ENCODE results near the gene ZNF280B. TPM values are rescaled to one million over a fixed set of nuclear protein-coding genes. Genes with fewer than 3 reads are reported as not detected.

ZNF280B gene
- total and polyA plus RNA-seq, 2 experiments from 2014 or later: 5.5 to 6.7 TPM

- Histone ChIP-seq H3K4me2 (no peak overlapping the region), H3K4me3 (no peak overlapping the region), H3K79me2 (replicated peaks; ENCODE audit: insufficient read depth) (no peaks in the 10 kb centered on the region), H3K27ac (ENCODE audit: low read depth) (no peak overlapping the region), H3K36me3 (ENCODE audit: insufficient read depth) (no peaks in the 10 kb centered on the region), H3F3A (replicated peaks; ENCODE audit: low read depth) (no peaks in the 10 kb centered on the region), H4K20me1 (replicated peaks; ENCODE audit: insufficient read depth) (no peaks in the 10 kb centered on the region), H2AFZ (no peak overlapping the region), H3K4me1 (ENCODE audit: insufficient read depth) (no peaks in the 10 kb centered on the region), H3K9me2 (ENCODE audit: insufficient read depth) (no peaks in the 10 kb centered on the region), H3K27me3 (ENCODE audit: insufficient read depth) (peaks cover 100% of the 10 kb centered on the region)
- H3K4me3 Mint-ChIP-seq: no peak overlapping the region
- ATAC-seq: no peak
- DNase-seq (ENCODE audit: low spot score): no peak
- H3K36me3 Mint-ChIP-seq (ENCODE audit: low read depth): peaks cover 17% of the 10 kb centered on the region
- TF ChIP-seq CREB1 (CRISPR knock-in tag; IDR thresholded peaks at IDR 0.05; ENCODE audit: low read depth) (no peak), CTCF (conservative IDR thresholded peaks at IDR 0.05; ENCODE audit: low read depth in 2 of 2) (no peak)
- H3K27ac Mint-ChIP-seq: no peak overlapping the region
- peaks cover 53% of the 10 kb centered on the region for H3K9me3 Mint-ChIP-seq
- peaks cover 99% of the 10 kb centered on the region for H3K27me3 Mint-ChIP-seq (ENCODE audit: insufficient read depth, low read depth, poor library complexity)
- H3K4me1 Mint-ChIP-seq: no peaks in the 10 kb centered on the region
These were observed 56.3 kb downstream of the ZNF280B start for GRCh38 chr22:22452211-22452610.

- no peak overlapping the region for H3K4me3 Mint-ChIP-seq
- H3K4me1 Mint-ChIP-seq: no peaks in the 10 kb centered on the region
- Histone ChIP-seq H2AFZ (no peak overlapping the region), H3K4me2 (no peak overlapping the region), H3K36me3 (ENCODE audit: insufficient read depth) (no peaks in the 10 kb centered on the region), H3K9me2 (ENCODE audit: insufficient read depth) (no peaks in the 10 kb centered on the region), H3K4me3 (no peak overlapping the region), H3K27ac (ENCODE audit: low read depth) (no peak overlapping the region), H3F3A (replicated peaks; ENCODE audit: low read depth) (no peaks in the 10 kb centered on the region), H3K79me2 (replicated peaks; ENCODE audit: insufficient read depth) (no peaks in the 10 kb centered on the region), H3K27me3 (ENCODE audit: insufficient read depth) (peaks cover 100% of the 10 kb centered on the region), H4K20me1 (replicated peaks; ENCODE audit: insufficient read depth) (no peaks in the 10 kb centered on the region), H3K4me1 (ENCODE audit: insufficient read depth) (no peaks in the 10 kb centered on the region)
- peaks cover 98% of the 10 kb centered on the region for H3K27me3 Mint-ChIP-seq (ENCODE audit: insufficient read depth, low read depth, poor library complexity)
- H3K27ac Mint-ChIP-seq: no peak overlapping the region
- H3K36me3 Mint-ChIP-seq (ENCODE audit: low read depth): peaks cover 17% of the 10 kb centered on the region
- ATAC-seq (no peak), DNase-seq (ENCODE audit: low spot score) (no peak)
- peaks cover 35% of the 10 kb centered on the region for H3K9me3 Mint-ChIP-seq
- TF ChIP-seq EZH2 (IDR thresholded peaks at IDR 0.05; ENCODE audit: low read depth, unreplicated experiment): no peak
These were observed 58.2 kb downstream of the ZNF280B start for GRCh38 chr22:22450343-22450839.

- Mint-ChIP-seq H3K36me3 (ENCODE audit: low read depth) (peaks cover 17% of the 10 kb centered on the region), H3K9me3 (peaks cover 29% of the 10 kb centered on the region), H3K27me3 (ENCODE audit: insufficient read depth, low read depth, poor library complexity) (peaks cover 98% of the 10 kb centered on the region), H3K4me1 (no peaks in the 10 kb centered on the region), H3K27ac (no peak overlapping the region), H3K4me3 (no peak overlapping the region)
- Histone ChIP-seq H3K27ac (ENCODE audit: low read depth) (no peak overlapping the region), H3K9me2 (ENCODE audit: insufficient read depth) (no peaks in the 10 kb centered on the region), H3K4me1 (ENCODE audit: insufficient read depth) (no peaks in the 10 kb centered on the region), H3K4me2 (no peak overlapping the region), H3F3A (replicated peaks; ENCODE audit: low read depth) (no peaks in the 10 kb centered on the region), H3K36me3 (ENCODE audit: insufficient read depth) (no peaks in the 10 kb centered on the region), H2AFZ (no peak overlapping the region), H3K79me2 (replicated peaks; ENCODE audit: insufficient read depth) (no peaks in the 10 kb centered on the region), H4K20me1 (replicated peaks; ENCODE audit: insufficient read depth) (no peaks in the 10 kb centered on the region), H3K4me3 (no peak overlapping the region), H3K27me3 (ENCODE audit: insufficient read depth) (peaks cover 100% of the 10 kb centered on the region)
- ATAC-seq: no peak
- no peak for DNase-seq (ENCODE audit: low spot score)
- TF ChIP-seq POLR2AphosphoS5 (IDR thresholded peaks at IDR 0.05; ENCODE audit: low read depth) (no peak), STAT1 (IDR thresholded peaks at IDR 0.05; ENCODE audit: unreplicated experiment) (no peak), ZNF114 (CRISPR knock-in tag; IDR thresholded peaks at IDR 0.05) (no peak), CTCF (conservative IDR thresholded peaks at IDR 0.05; ENCODE audit: low read depth in 2 of 2) (no peak), EZH2phosphoT487 (IDR thresholded peaks at IDR 0.05; ENCODE audit: unreplicated experiment) (no peak), NANOG (IDR thresholded peaks at IDR 0.05; ENCODE audit: borderline replicate concordance) (no peak), CREB1 (CRISPR knock-in tag; IDR thresholded peaks at IDR 0.05; ENCODE audit: low read depth) (no peak), JUNB (IDR thresholded peaks at IDR 0.05; ENCODE audit: unreplicated experiment) (no peak), ZNF331 (CRISPR knock-in tag; IDR thresholded peaks at IDR 0.05; ENCODE audit: low read depth) (no peak)
- TF ChIP-seq, protein P1, sequence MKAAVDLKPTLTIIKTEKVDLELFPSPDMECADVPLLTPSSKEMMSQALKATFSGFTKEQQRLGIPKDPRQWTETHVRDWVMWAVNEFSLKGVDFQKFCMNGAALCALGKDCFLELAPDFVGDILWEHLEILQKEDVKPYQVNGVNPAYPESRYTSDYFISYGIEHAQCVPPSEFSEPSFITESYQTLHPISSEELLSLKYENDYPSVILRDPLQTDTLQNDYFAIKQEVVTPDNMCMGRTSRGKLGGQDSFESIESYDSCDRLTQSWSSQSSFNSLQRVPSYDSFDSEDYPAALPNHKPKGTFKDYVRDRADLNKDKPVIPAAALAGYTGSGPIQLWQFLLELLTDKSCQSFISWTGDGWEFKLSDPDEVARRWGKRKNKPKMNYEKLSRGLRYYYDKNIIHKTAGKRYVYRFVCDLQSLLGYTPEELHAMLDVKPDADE (IDR thresholded peaks at IDR 0.05): no peak
These were observed 58.7 kb downstream of the ZNF280B start for GRCh38 chr22:22449819-22450218.

Data from GM23338 (cell line).